ENCODE results near the gene SOCS2. TPM values are rescaled to one million over a fixed set of nuclear protein-coding genes. Genes with fewer than 3 reads are reported as not detected.

Gene SOCS2
- total RNA-seq, 2 donors from 2014 or later, result 14.2 to 23.4 TPM

GRCh38 chr12:93582351-93582750 lies 9.9 kb downstream of the SOCS2 start:
- no peaks in the 10 kb centered on the region for H3K36me3 ChIP-seq
- no peak for DNase-seq

GRCh38 chr12:93583627-93584392 lies 11.3 kb downstream of the SOCS2 start:
- Histone ChIP-seq H3K4me1 (no peaks in the 10 kb centered on the region), H3K9me3 (no peaks in the 10 kb centered on the region), H3K4me3 (no peak overlapping the region), H3K36me3 (no peaks in the 10 kb centered on the region), H3K27me3 (no peaks in the 10 kb centered on the region), H3K27ac (no peak overlapping the region), H3K9ac (ENCODE audit: low read depth in 2 of 2, low read length in 2 of 2) (no peak overlapping the region)
- DNase-seq, result no peak
- no peak for TF ChIP-seq CTCF (IDR thresholded peaks at IDR 0.05)
- intact Hi-C loops (cut with DNase I), result no loop called here

More at GRCh38 chr12:93582351-93582750, 9.9 kb downstream of the SOCS2 start:
- Histone ChIP-seq H3K9ac (ENCODE audit: low read depth in 2 of 2, low read length in 2 of 2) (no peak overlapping the region), H3K27me3 (no peaks in the 10 kb centered on the region), H3K4me3 (no peak overlapping the region), H3K9me3 (no peaks in the 10 kb centered on the region), H3K27ac (no peak overlapping the region), H3K4me1 (no peaks in the 10 kb centered on the region)
- TF ChIP-seq CTCF (IDR thresholded peaks at IDR 0.05), result no peak
- intact Hi-C loops (cut with DNase I), result no loop called here

GRCh38 chr12:93585247-93585646 lies 12.8 kb downstream of the SOCS2 start:
- no peak for TF ChIP-seq CTCF (IDR thresholded peaks at IDR 0.05)
- Histone ChIP-seq H3K9ac (ENCODE audit: low read depth in 2 of 2, low read length in 2 of 2) (no peak overlapping the region), H3K4me3 (no peak overlapping the region), H3K27ac (no peak overlapping the region), H3K4me1 (no peaks in the 10 kb centered on the region), H3K27me3 (no peaks in the 10 kb centered on the region), H3K9me3 (no peaks in the 10 kb centered on the region), H3K36me3 (no peaks in the 10 kb centered on the region)
- intact Hi-C loops (cut with DNase I), result no loop called here
- no peak for DNase-seq

GRCh38 chr12:93587611-93588010 lies 15.1 kb downstream of the SOCS2 start:
- no peaks in the 10 kb centered on the region for H3K36me3 ChIP-seq
- H3K27ac ChIP-seq, result no peak overlapping the region
- H3K9ac ChIP-seq (ENCODE audit: low read depth in 2 of 2, low read length in 2 of 2), result no peak overlapping the region
- H3K27me3 ChIP-seq, result no peaks in the 10 kb centered on the region
- intact Hi-C loops (cut with DNase I), result no loop called here
- H3K4me1 ChIP-seq, result no peaks in the 10 kb centered on the region
- no peak for DNase-seq
- H3K9me3 ChIP-seq, result no peaks in the 10 kb centered on the region
- no peak for TF ChIP-seq CTCF (IDR thresholded peaks at IDR 0.05)
- H3K4me3 ChIP-seq, result no peak overlapping the region

GRCh38 chr12:93589081-93589480 lies 16.6 kb downstream of the SOCS2 start:
- intact Hi-C loops (cut with DNase I), result no loop called here
- no peak for TF ChIP-seq CTCF (IDR thresholded peaks at IDR 0.05)
- H3K27ac ChIP-seq, result no peak overlapping the region
- H3K27me3 ChIP-seq, result no peaks in the 10 kb centered on the region
- H3K4me3 ChIP-seq, result no peak overlapping the region
- no peaks in the 10 kb centered on the region for H3K9me3 ChIP-seq
- no peak for DNase-seq
- H3K4me1 ChIP-seq, result no peaks in the 10 kb centered on the region
- no peaks in the 10 kb centered on the region for H3K36me3 ChIP-seq
- no peak overlapping the region for H3K9ac ChIP-seq (ENCODE audit: low read depth in 2 of 2, low read length in 2 of 2)
